Dermis blood vessel endothelial cell (primary cell): ENCODE measurements around the gene ABCA3. TPM values are rescaled to one million over a fixed set of nuclear protein-coding genes. Genes with fewer than 3 reads are reported as not detected.
A peak's percentile ranks its signal among the peaks of the same experiment; 100 is the strongest.
"Not testable (repeated sequence)": the region's sequence is repeated elsewhere in the genome, so short reads cannot be mapped to it uniquely, and the experiment has no call there.

Experiments used
- DNase-seq: peaks from one replicate; pipeline ENCODE4 v3.0.0; 2010
- total RNA-seq: library from RNA; depleted of rRNA; stranded (reverse); fragments of >200 nt; gene quantifications from 2 replicates; pipeline ENCODE4 v1.2.3, GENCODE V29; 2014

Gene ABCA3
- total RNA-seq: 29.1 and 66.9 TPM in 2 replicates

GRCh38 chr16:2340564-2341455, at the start of gene ABCA3:
Gene ABCA3, minus strand, starts transcription at chr16:2340728. Its CDS starts 14,262 bp downstream, at chr16:2326466.
- DNase-seq: peak; percentile 95

GRCh38 chr16:2388875-2389433, 48.4 kb upstream of the ABCA3 start:
- peak; percentile 41 for DNase-seq

GRCh38 chr16:2388139-2388874, 47.8 kb upstream of the ABCA3 start:
- DNase-seq: no peak

GRCh38 chr16:2386990-2387389, 46.5 kb upstream of the ABCA3 start:
- peak; percentile 28 for DNase-seq

GRCh38 chr16:2385982-2386381, 45.5 kb upstream of the ABCA3 start:
- DNase-seq: not testable (repeated sequence)

- DNase-seq: no peak
Measured at GRCh38 chr16:2385190-2385836, 44.8 kb upstream of the ABCA3 start.

GRCh38 chr16:2384426-2384825, 43.9 kb upstream of the ABCA3 start:
- DNase-seq: no peak

- no peak for DNase-seq
Measured at GRCh38 chr16:2383501-2383900, 43.0 kb upstream of the ABCA3 start.

GRCh38 chr16:2374644-2375043, 34.1 kb upstream of the ABCA3 start:
- no peak for DNase-seq

GRCh38 chr16:2373176-2373575, 32.6 kb upstream of the ABCA3 start:
- DNase-seq: no peak

- no peak for DNase-seq
Measured at GRCh38 chr16:2372684-2373083, 32.2 kb upstream of the ABCA3 start.

- peak; percentile 70 for DNase-seq
Measured at GRCh38 chr16:2371421-2371820, 30.9 kb upstream of the ABCA3 start.

GRCh38 chr16:2370721-2371120, 30.2 kb upstream of the ABCA3 start:
- no peak for DNase-seq

- DNase-seq: no peak
Measured at GRCh38 chr16:2366660-2367309, 26.3 kb upstream of the ABCA3 start.

GRCh38 chr16:2365397-2366294, 25.1 kb upstream of the ABCA3 start:
- peak; percentile 21 for DNase-seq

- DNase-seq: peak; percentile 33
Measured at GRCh38 chr16:2364638-2365210, 24.2 kb upstream of the ABCA3 start.

GRCh38 chr16:2362218-2362617, 21.7 kb upstream of the ABCA3 start:
- no peak for DNase-seq

GRCh38 chr16:2361129-2361528, 20.6 kb upstream of the ABCA3 start:
- no peak for DNase-seq

GRCh38 chr16:2359919-2360318, 19.4 kb upstream of the ABCA3 start:
- DNase-seq: no peak

GRCh38 chr16:2358811-2359210, 18.3 kb upstream of the ABCA3 start:
- no peak for DNase-seq

- no peak for DNase-seq
Measured at GRCh38 chr16:2357331-2357730, 16.8 kb upstream of the ABCA3 start.
